Activated CD8-positive, alpha-beta T cell treated with anti-CD3 and anti-CD28 coated beads, Interleukin-2, amount 10 ng/mL, durations not matched to agents 7 days and 5 days (primary cell): ENCODE measurements around the gene DRD2. TPM values are rescaled to one million over a fixed set of nuclear protein-coding genes. Genes with fewer than 3 reads are reported as not detected.

Source experiments
- ATAC-seq: fragments of 150-1000 bp; cut with Tn5 transposase; one replicate; pipeline ENCODE4 v1.10.0; 2021; ENCODE audit warnings: moderate library complexity
- CTCF ChIA-PET: fragments of 350-600 bp; sonication (Branson Sonifier 250); formaldehyde crosslinking; loops from one replicate; lab custom pipeline; 2021; ENCODE audit warnings: antibody characterized with exemption; lab: Charles Lee
- POLR2A ChIA-PET: fragments of 350-600 bp; sonication (Branson Sonifier 250); formaldehyde crosslinking; loops from one replicate; lab custom pipeline; 2021; ENCODE audit warnings: antibody characterized with exemption; lab: Charles Lee
- DNase-seq: peaks from one replicate; pipeline ENCODE4 v3.0.0-alpha.2; 2020
- H3K27ac Mint-ChIP-seq: one replicate; pipeline ENCODE4 v1.8.0; 2021; ENCODE audit warnings: mild to moderate bottlenecking, mixed read lengths
- H3K27me3 Mint-ChIP-seq: one replicate; pipeline ENCODE4 v1.8.0; 2021; ENCODE audit warnings: low read depth, mixed read lengths
- H3K36me3 Mint-ChIP-seq: one replicate; pipeline ENCODE4 v1.8.0; 2021; ENCODE audit warnings: low read depth, mixed read lengths
- H3K4me1 Mint-ChIP-seq: one replicate; pipeline ENCODE4 v1.8.0; 2021; ENCODE audit warnings: low read depth, mixed read lengths
- H3K4me3 Mint-ChIP-seq: one replicate; pipeline ENCODE4 v1.8.0; 2021; ENCODE audit warnings: mild to moderate bottlenecking, mixed read lengths
- H3K9me3 Mint-ChIP-seq: one replicate; pipeline ENCODE4 v1.8.0; 2022; ENCODE audit warnings: mixed read lengths; ENCODE audit not compliant: insufficient read depth
- total RNA-seq, 2 experiments: library from RNA; stranded (reverse); gene quantifications; one replicate each; pipeline ENCODE4 v1.2.3, GENCODE V29; 2021

DRD2 gene
- total RNA-seq, 2 experiments from 2014 or later = not detected

- Mint-ChIP-seq H3K27me3 (no peaks in the 10 kb centered on the region), H3K4me1 (no peaks in the 10 kb centered on the region), H3K36me3 (no peaks in the 10 kb centered on the region), H3K9me3 (no peaks in the 10 kb centered on the region), H3K27ac (no peak overlapping the region), H3K4me3 (no peak overlapping the region)
- ChIA-PET POLR2A (no interaction called here), CTCF (no interaction called here)
- ATAC-seq (no peak), DNase-seq (no peak)
These were observed 39.8 kb downstream of the DRD2 start for GRCh38 chr11:113435190-113435968.

- Mint-ChIP-seq H3K27me3 (no peaks in the 10 kb centered on the region), H3K4me1 (no peaks in the 10 kb centered on the region), H3K36me3 (no peaks in the 10 kb centered on the region), H3K27ac (no peak overlapping the region), H3K4me3 (no peak overlapping the region), H3K9me3 (no peaks in the 10 kb centered on the region)
- ChIA-PET POLR2A (no interaction called here), CTCF (interaction anchor here (1.3 kb wide), 1 partner anchor 142 kb away, joined by 4 read pairs; no protein-coding TSS in a partner anchor)
- ATAC-seq (no peak), DNase-seq (no peak)
These were observed 43.5 kb downstream of the DRD2 start for GRCh38 chr11:113431746-113432145.

GRCh38 chr11:113426686-113427085, 48.5 kb downstream of the DRD2 start:
- ChIA-PET CTCF (no interaction called here), POLR2A (no interaction called here)
- no peaks in the 10 kb centered on the region for H3K36me3 Mint-ChIP-seq
- H3K27ac Mint-ChIP-seq = no peak overlapping the region
- no peak for DNase-seq
- H3K27me3 Mint-ChIP-seq = no peaks in the 10 kb centered on the region
- H3K4me3 Mint-ChIP-seq = no peak overlapping the region
- no peak for ATAC-seq
- no peaks in the 10 kb centered on the region for H3K9me3 Mint-ChIP-seq
- H3K4me1 Mint-ChIP-seq = no peaks in the 10 kb centered on the region

- POLR2A ChIA-PET = no interaction called here
- CTCF ChIA-PET = no interaction called here
- H3K9me3 Mint-ChIP-seq = no peaks in the 10 kb centered on the region
- H3K27me3 Mint-ChIP-seq = no peaks in the 10 kb centered on the region
- H3K4me1 Mint-ChIP-seq = no peaks in the 10 kb centered on the region
- no peak for ATAC-seq
- no peak for DNase-seq
- H3K4me3 Mint-ChIP-seq = no peak overlapping the region
- no peaks in the 10 kb centered on the region for H3K36me3 Mint-ChIP-seq
- no peak overlapping the region for H3K27ac Mint-ChIP-seq
These were observed 54.4 kb downstream of the DRD2 start for GRCh38 chr11:113420808-113421207.

- Mint-ChIP-seq H3K27me3 (no peaks in the 10 kb centered on the region), H3K27ac (no peak overlapping the region), H3K9me3 (no peaks in the 10 kb centered on the region), H3K4me3 (no peak overlapping the region), H3K36me3 (no peaks in the 10 kb centered on the region), H3K4me1 (no peaks in the 10 kb centered on the region)
- DNase-seq = no peak
- no peak for ATAC-seq
- CTCF ChIA-PET = no interaction called here
- POLR2A ChIA-PET = no interaction called here
These were observed 55.7 kb downstream of the DRD2 start for GRCh38 chr11:113419454-113420003.

GRCh38 chr11:113417428-113417827, 57.8 kb downstream of the DRD2 start:
- H3K9me3 Mint-ChIP-seq = no peaks in the 10 kb centered on the region
- H3K36me3 Mint-ChIP-seq = no peaks in the 10 kb centered on the region
- ChIA-PET POLR2A (no interaction called here), CTCF (no interaction called here)
- H3K27me3 Mint-ChIP-seq = no peaks in the 10 kb centered on the region
- no peak overlapping the region for H3K4me3 Mint-ChIP-seq
- no peak overlapping the region for H3K27ac Mint-ChIP-seq
- no peak for DNase-seq
- ATAC-seq = no peak
- H3K4me1 Mint-ChIP-seq = no peaks in the 10 kb centered on the region

- no peak overlapping the region for H3K4me3 Mint-ChIP-seq
- H3K9me3 Mint-ChIP-seq = no peaks in the 10 kb centered on the region
- no peaks in the 10 kb centered on the region for H3K36me3 Mint-ChIP-seq
- DNase-seq (no peak), ATAC-seq (no peak)
- no peaks in the 10 kb centered on the region for H3K4me1 Mint-ChIP-seq
- ChIA-PET CTCF (no interaction called here), POLR2A (no interaction called here)
- H3K27ac Mint-ChIP-seq = no peak overlapping the region
- no peaks in the 10 kb centered on the region for H3K27me3 Mint-ChIP-seq
These were observed 59.9 kb downstream of the DRD2 start for GRCh38 chr11:113415343-113415742.

GRCh38 chr11:113412675-113413074, 62.5 kb downstream of the DRD2 start:
- ChIA-PET CTCF (no interaction called here), POLR2A (no interaction called here)
- no peaks in the 10 kb centered on the region for H3K4me1 Mint-ChIP-seq
- no peak for ATAC-seq
- no peaks in the 10 kb centered on the region for H3K27me3 Mint-ChIP-seq
- no peak overlapping the region for H3K4me3 Mint-ChIP-seq
- H3K27ac Mint-ChIP-seq = no peak overlapping the region
- DNase-seq = no peak
- H3K9me3 Mint-ChIP-seq = no peaks in the 10 kb centered on the region
- no peaks in the 10 kb centered on the region for H3K36me3 Mint-ChIP-seq

GRCh38 chr11:113411536-113411935, 63.7 kb downstream of the DRD2 start:
- Mint-ChIP-seq H3K36me3 (no peaks in the 10 kb centered on the region), H3K27me3 (no peaks in the 10 kb centered on the region), H3K4me1 (no peaks in the 10 kb centered on the region), H3K9me3 (no peaks in the 10 kb centered on the region), H3K27ac (no peak overlapping the region), H3K4me3 (no peak overlapping the region)
- ChIA-PET POLR2A (no interaction called here), CTCF (no interaction called here)
- ATAC-seq (no peak), DNase-seq (no peak)

GRCh38 chr11:113410414-113411135, 64.6 kb downstream of the DRD2 start:
- H3K27ac Mint-ChIP-seq = no peak overlapping the region
- ATAC-seq (no peak), DNase-seq (no peak)
- POLR2A ChIA-PET = interaction anchor here (0.6 kb wide), 1 partner anchor 373 kb away, joined by 3 read pairs; no protein-coding TSS in a partner anchor
- H3K4me3 Mint-ChIP-seq = no peak overlapping the region
- H3K4me1 Mint-ChIP-seq = no peaks in the 10 kb centered on the region
- CTCF ChIA-PET = no interaction called here
- H3K36me3 Mint-ChIP-seq = no peaks in the 10 kb centered on the region
- no peaks in the 10 kb centered on the region for H3K27me3 Mint-ChIP-seq
- no peaks in the 10 kb centered on the region for H3K9me3 Mint-ChIP-seq

- no peaks in the 10 kb centered on the region for H3K27me3 Mint-ChIP-seq
- ChIA-PET POLR2A (no interaction called here), CTCF (no interaction called here)
- H3K4me1 Mint-ChIP-seq = no peaks in the 10 kb centered on the region
- H3K27ac Mint-ChIP-seq = no peak overlapping the region
- no peak overlapping the region for H3K4me3 Mint-ChIP-seq
- H3K9me3 Mint-ChIP-seq = no peaks in the 10 kb centered on the region
- ATAC-seq = no peak
- no peaks in the 10 kb centered on the region for H3K36me3 Mint-ChIP-seq
- no peak for DNase-seq
These were observed 65.7 kb downstream of the DRD2 start for GRCh38 chr11:113409526-113409925.

- Mint-ChIP-seq H3K27me3 (no peaks in the 10 kb centered on the region), H3K36me3 (no peaks in the 10 kb centered on the region), H3K4me3 (no peak overlapping the region), H3K9me3 (no peaks in the 10 kb centered on the region), H3K27ac (no peak overlapping the region), H3K4me1 (no peaks in the 10 kb centered on the region)
- no peak for DNase-seq
- CTCF ChIA-PET = no interaction called here
- no peak for ATAC-seq
- POLR2A ChIA-PET = no interaction called here
These were observed 66.3 kb downstream of the DRD2 start for GRCh38 chr11:113408887-113409286.
